ENCODE data around the gene DNALI1.
A peak's percentile ranks its signal among the peaks of the same experiment; 100 is the strongest.
"Not testable (repeated sequence)": the region's sequence is repeated elsewhere in the genome, so short reads cannot be mapped to it uniquely, and the experiment has no call there.

DNALI1 gene

GRCh38 chr1:37556712-37557196 is at the start of gene DNALI1:
TSS of gene DNALI1 (plus strand) at chr1:37556940. CDS start at chr1:37556995, 55 bp downstream.
- peak; percentile 88 for DNase-seq

- no peak for DNase-seq
These were observed 47.6 kb upstream of the DNALI1 start for GRCh38 chr1:37509181-37509580.

DNA sequence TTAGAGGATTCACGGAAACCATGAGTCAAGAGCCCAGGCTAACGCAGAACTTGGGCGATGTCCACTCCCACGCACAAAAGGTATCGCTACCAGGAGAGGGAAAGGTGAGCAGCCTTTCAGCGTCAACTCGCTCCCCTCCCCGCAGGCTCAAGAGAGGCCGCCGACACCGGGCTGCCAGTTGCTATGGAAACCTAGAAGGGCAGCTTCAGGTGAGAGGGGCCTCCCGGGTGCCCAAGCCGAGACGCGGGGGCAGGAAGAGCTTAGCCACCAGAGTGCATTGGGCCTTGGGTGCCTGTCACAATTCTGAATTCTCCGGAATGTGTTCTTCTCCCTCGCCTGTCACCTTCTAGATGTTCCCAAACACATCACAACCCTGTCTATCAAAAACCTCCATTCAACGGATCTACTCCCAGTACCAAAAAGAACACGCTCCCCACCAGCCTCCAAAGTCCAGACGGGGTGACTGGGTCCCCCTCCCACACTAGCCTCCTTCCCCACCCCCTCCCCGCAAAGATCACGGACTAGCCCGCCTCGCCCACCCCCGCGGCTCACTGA is 42.9 kb upstream of the DNALI1 start:
- DNase-seq: peak; percentile 67

GRCh38 chr1:37514350-37515184 is 42.2 kb upstream of the DNALI1 start, which contains the start of gene MEAF6:
TSS of gene MEAF6 (minus strand) at chr1:37514766. CDS start at chr1:37514746, 20 bp downstream.
- peak; percentile 81 for DNase-seq

- DNase-seq: no peak
These were observed 41.3 kb upstream of the DNALI1 start for GRCh38 chr1:37515185-37516034.

- no peak for DNase-seq
These were observed 39.2 kb upstream of the DNALI1 start for GRCh38 chr1:37517569-37517968.

- not testable (repeated sequence) for DNase-seq
These were observed 38.5 kb upstream of the DNALI1 start for GRCh38 chr1:37518241-37518640.

- not testable (repeated sequence) for DNase-seq
These were observed 37.8 kb upstream of the DNALI1 start for GRCh38 chr1:37518929-37519328.

- no peak for DNase-seq
These were observed 37.1 kb upstream of the DNALI1 start for GRCh38 chr1:37519613-37520012.

- DNase-seq: not testable (repeated sequence)
These were observed 26.9 kb upstream of the DNALI1 start for GRCh38 chr1:37529888-37530287.

GRCh38 chr1:37532418-37533156 is 24.2 kb upstream of the DNALI1 start:
- not testable (repeated sequence) for DNase-seq

DNA sequence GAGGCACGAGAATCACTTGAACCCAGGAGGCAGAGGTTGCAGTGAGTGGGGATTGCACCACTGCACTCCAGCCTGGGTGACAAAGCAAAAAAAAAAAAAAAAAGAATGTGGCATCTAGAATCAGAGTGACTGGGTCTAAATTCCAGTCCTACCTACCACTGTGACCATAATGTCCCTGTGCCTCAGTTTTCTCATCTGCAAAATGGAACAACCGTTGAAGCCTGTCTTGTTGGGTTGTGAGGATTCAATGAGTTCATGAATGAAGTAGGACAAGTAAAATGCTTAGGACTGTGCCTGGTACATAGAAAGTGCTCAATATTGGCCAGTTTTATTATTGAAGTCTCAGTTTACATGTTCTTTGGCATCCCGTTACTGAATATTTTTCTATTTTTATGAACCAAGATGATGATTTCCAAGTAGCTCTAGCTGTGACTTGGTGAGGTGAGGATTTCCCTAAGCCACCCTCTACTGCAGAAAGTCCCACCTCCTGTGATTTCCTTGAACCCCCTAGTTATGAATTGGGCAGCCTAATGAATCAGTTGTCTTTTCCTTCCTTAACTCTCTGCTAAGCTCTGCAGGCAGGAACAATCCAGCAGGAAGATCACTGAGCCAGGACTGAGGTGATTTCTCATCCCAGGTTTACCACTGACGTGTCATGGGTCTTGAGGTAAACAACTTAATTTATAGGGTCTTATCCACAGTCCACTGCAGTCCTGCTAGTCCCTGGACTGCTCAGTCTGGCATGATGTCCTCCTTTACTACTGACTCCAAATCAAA is 23.2 kb upstream of the DNALI1 start:
- DNase-seq: no peak

- DNase-seq: no peak
These were observed 19.4 kb upstream of the DNALI1 start for GRCh38 chr1:37537378-37537777.

GRCh38 chr1:37539154-37539553 is 17.6 kb upstream of the DNALI1 start:
- not testable (repeated sequence) for DNase-seq

DNA sequence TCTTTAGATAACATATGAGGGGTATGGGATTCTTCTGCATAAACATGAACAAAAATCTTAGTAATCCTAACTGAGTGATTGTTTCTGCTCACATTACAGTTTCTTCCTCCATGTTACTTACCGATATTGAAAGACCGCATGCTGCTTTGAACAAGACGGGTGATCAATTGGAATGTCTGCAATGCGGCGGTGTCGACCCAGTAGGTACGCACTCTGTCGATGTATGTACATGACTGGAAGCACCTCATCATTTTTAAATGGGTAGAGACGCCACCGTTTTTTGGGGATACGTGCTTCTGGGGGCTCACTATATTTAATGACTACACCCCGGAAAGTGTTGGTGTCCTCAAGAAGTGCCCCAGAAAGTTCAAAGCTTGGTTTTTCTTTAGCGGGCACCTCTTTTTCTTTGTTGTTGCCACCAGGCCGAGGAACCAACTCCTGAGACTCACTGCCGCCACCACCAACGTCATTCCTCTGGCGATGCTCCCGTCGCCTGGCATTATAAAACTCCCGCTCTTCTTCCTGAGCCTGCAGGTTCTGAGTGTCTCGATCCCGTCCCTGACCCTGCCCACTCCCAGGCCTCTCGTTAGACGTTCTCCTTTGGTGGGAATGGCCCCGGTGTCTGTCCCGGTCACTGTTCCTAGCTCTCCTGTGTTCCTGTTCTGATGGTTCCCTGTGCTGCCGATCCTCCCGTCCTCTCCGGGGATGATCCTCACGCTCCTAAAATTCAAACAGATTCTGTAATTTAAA is 16.5 kb upstream of the DNALI1 start:
- DNase-seq: no peak

GRCh38 chr1:37544530-37544929 is 12.2 kb upstream of the DNALI1 start:
- DNase-seq: no peak

- no peak for DNase-seq
These were observed 11.7 kb upstream of the DNALI1 start for GRCh38 chr1:37545019-37545418.

DNA sequence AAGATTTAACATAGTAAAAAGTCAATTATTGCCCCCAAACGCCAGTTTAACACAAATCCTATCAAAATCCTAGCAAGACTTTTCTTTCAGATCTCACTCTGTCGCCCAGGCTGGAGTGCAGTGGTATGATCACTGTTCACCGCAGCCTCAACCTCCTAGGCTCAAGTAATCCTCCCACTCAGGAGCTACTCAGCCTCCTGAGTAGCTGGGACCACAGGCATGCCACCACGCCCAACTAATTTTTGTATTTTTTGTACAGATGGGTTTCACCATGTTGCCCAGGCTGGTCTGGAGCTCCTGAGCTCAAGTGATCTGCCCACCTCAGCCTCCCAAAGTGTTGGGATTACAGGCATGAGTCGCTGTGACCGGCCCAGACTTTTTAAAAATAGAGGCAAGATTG is 7.4 kb upstream of the DNALI1 start:
- no peak for DNase-seq

GRCh38 chr1:37553598-37553926 is 3.2 kb upstream of the DNALI1 start:
- DNase-seq: no peak

GRCh38 chr1:37553927-37554808 is 2.6 kb upstream of the DNALI1 start, which contains the start of gene SNIP1:
TSS of gene SNIP1 (minus strand) at chr1:37554293. CDS start at chr1:37554229, 64 bp downstream.
- DNase-seq: peak; percentile 90
